Measurements from ENCODE around the gene MBLAC1.

DNA sequence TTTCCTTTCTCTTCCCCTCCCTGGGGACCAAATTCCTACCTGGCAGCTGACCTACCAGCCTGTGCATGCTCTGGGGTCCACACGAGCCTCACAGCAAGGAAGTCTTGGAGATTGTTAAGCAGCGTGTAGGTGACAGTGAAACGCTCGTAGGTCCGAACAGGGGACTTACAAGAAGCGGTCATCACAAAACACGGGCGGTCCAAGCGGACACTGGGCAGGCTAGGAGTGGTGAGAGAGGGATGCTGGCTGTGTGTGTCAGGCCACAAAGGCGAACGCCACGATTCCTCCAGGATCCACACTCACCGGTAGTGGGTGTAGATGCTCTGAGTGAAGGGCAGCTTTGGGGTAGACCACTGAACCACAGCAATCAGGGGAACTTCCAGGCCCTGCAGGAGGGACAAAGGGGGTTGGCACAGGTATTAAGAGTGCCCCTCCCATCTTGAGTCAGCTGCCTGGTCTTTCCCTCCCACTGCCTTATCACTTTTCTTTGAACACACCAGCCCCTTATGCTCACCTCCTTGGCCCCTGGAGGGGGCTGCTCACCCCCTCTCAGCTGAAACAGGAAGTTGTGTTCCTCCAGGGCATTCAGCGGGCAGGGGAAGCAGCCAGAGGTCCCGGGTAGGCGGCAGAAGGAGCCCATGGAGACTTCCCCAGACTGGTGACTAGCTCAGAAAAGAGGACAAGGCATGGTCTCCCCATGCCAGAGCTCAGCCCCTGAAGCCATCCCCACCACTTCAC lies 29.7 kb downstream of the MBLAC1 start:
- TF ChIP-seq CTCF (IDR thresholded peaks at IDR 0.05) (no peak), POLR2A (IDR thresholded peaks at IDR 0.05) (no peak), POLR2AphosphoS5 (IDR thresholded peaks at IDR 0.05) (no peak), EP300 (IDR thresholded peaks at IDR 0.05) (no peak)
